Neural progenitor cell (in vitro differentiated cells): ENCODE measurements around the gene BOD1L1. TPM values are rescaled to one million over a fixed set of nuclear protein-coding genes. Genes with fewer than 3 reads are reported as not detected.

Experiments used
- DNase-seq: peaks from one replicate; pipeline ENCODE4 v3.0.0-alpha.2; 2016; ENCODE audit warnings: low spot score
- H2AFZ ChIP-seq: fragments of 200-600 bp; sonication (generic); replicated peaks from 2 replicates; pipeline ENCODE4 v1.6.1; 2016; ENCODE audit warnings: antibody characterized with exemption
- H3F3A ChIP-seq: fragments of 200-600 bp; sonication (generic); 2 replicates; pipeline ENCODE4 v1.6.1; 2016; ENCODE audit warnings: antibody characterized with exemption, low read depth
- H3K27ac ChIP-seq: fragments of 200-600 bp; sonication (generic); 2 replicates; pipeline ENCODE4 v1.5.1; 2016; ENCODE audit warnings: mild to moderate bottlenecking
- H3K27me3 ChIP-seq: fragments of 200-600 bp; sonication (generic); 2 replicates; pipeline ENCODE4 v1.6.1; 2016; ENCODE audit warnings: mild to moderate bottlenecking, moderate library complexity
- H3K36me3 ChIP-seq: fragments of 200-600 bp; sonication (generic); 2 replicates; pipeline ENCODE4 v1.5.1; 2016
- H3K4me1 ChIP-seq: fragments of 200-600 bp; sonication (generic); 2 replicates; pipeline ENCODE4 v1.6.1; 2016; ENCODE audit warnings: mixed run types
- H3K4me2 ChIP-seq: fragments of 200-600 bp; sonication (generic); 2 replicates; pipeline ENCODE4 v1.6.1; 2016
- H3K4me3 ChIP-seq: fragments of 200-600 bp; sonication (generic); 2 replicates; pipeline ENCODE4 v1.5.1; 2016
- H3K79me2 ChIP-seq: fragments of 200-600 bp; sonication (generic); 2 replicates; pipeline ENCODE4 v1.6.1; 2016; ENCODE audit warnings: low read depth
- H3K9ac ChIP-seq: fragments of 200-600 bp; sonication (generic); 2 replicates; pipeline ENCODE4 v1.6.1; 2016
- H3K9me3 ChIP-seq: fragments of 200-600 bp; sonication (generic); 2 replicates; pipeline ENCODE4 v1.5.1; 2016; ENCODE audit warnings: low read depth
- H4K20me1 ChIP-seq: fragments of 200-600 bp; sonication (generic); 2 replicates; pipeline ENCODE4 v1.6.1; 2016; ENCODE audit warnings: low read depth
- H3K27ac Mint-ChIP-seq: 3 replicates; pipeline ENCODE4 v1.8.0; 2021; ENCODE audit warnings: mixed read lengths
- H3K27me3 Mint-ChIP-seq: 2 replicates; pipeline ENCODE4 v1.8.0; 2022; ENCODE audit warnings: low read depth, mild to moderate bottlenecking, inconsistent platforms, moderate library complexity, mixed read lengths; ENCODE audit not compliant: insufficient read depth
- H3K36me3 Mint-ChIP-seq: 3 replicates; pipeline ENCODE4 v1.8.0; 2021; ENCODE audit warnings: mixed read lengths
- H3K4me1 Mint-ChIP-seq: 3 replicates; pipeline ENCODE4 v1.8.0; 2021; ENCODE audit warnings: mixed read lengths
- H3K4me3 Mint-ChIP-seq: 3 replicates; pipeline ENCODE4 v1.8.0; 2021; ENCODE audit warnings: mild to moderate bottlenecking, moderate library complexity, mixed read lengths
- H3K9me3 Mint-ChIP-seq: 3 replicates; pipeline ENCODE4 v1.8.0; 2020; ENCODE audit warnings: mixed read lengths
- CTCF ChIP-seq: fragments of 200-600 bp; sonication (generic); IDR thresholded peaks from 2 replicates; pipeline ENCODE4 v1.5.1; 2017; ENCODE audit warnings: antibody characterized with exemption, mild to moderate bottlenecking
- EZH2 ChIP-seq: fragments of 200-600 bp; sonication (generic); IDR thresholded peaks from 2 replicates; pipeline ENCODE4 v1.6.1; 2017; ENCODE audit warnings: antibody characterized with exemption, mild to moderate bottlenecking, moderate library complexity
- EZH2phosphoT487 ChIP-seq: fragments of 200-600 bp; sonication (generic); IDR thresholded peaks from 2 replicates; pipeline ENCODE4 v1.6.1; 2017; ENCODE audit warnings: antibody characterized with exemption
- total RNA-seq: library from RNA; depleted of rRNA; stranded (reverse); fragments of >200 nt; gene quantifications from 2 replicates; pipeline ENCODE4 v1.2.3, GENCODE V29; 2015; ENCODE audit warnings: low replicate concordance

The BOD1L1 gene
- total RNA-seq, 1 donor from 2014 or later = 32.5 TPM

GRCh38 chr4:13533670-13534343 lies 93.7 kb downstream of the BOD1L1 start:
- Mint-ChIP-seq H3K27me3 (peaks cover 81% of the 10 kb centered on the region), H3K36me3 (no peaks in the 10 kb centered on the region), H3K27ac (no peak overlapping the region), H3K4me3 (no peak overlapping the region), H3K9me3 (peaks cover 14% of the 10 kb centered on the region), H3K4me1 (peaks cover 33% of the 10 kb centered on the region)
- peaks cover 100% of the 10 kb centered on the region for H3K27me3 ChIP-seq
- peaks cover 34% of the 10 kb centered on the region for H3K4me1 ChIP-seq
- peaks cover 92% of the 10 kb centered on the region for H4K20me1 ChIP-seq
- DNase-seq = no peak
- no peak overlapping the region for H3K4me2 ChIP-seq
- H2AFZ ChIP-seq = no peak overlapping the region
- H3K4me3 ChIP-seq = no peak overlapping the region
- no peaks in the 10 kb centered on the region for H3K9me3 ChIP-seq
- no peaks in the 10 kb centered on the region for H3K79me2 ChIP-seq
- peaks cover 34% of the 10 kb centered on the region for H3F3A ChIP-seq
- no peak overlapping the region for H3K27ac ChIP-seq
- no peak overlapping the region for H3K9ac ChIP-seq
- TF ChIP-seq EZH2phosphoT487 (peak; percentile 15), EZH2 (no peak), CTCF (no peak)
- no peaks in the 10 kb centered on the region for H3K36me3 ChIP-seq

DNA sequence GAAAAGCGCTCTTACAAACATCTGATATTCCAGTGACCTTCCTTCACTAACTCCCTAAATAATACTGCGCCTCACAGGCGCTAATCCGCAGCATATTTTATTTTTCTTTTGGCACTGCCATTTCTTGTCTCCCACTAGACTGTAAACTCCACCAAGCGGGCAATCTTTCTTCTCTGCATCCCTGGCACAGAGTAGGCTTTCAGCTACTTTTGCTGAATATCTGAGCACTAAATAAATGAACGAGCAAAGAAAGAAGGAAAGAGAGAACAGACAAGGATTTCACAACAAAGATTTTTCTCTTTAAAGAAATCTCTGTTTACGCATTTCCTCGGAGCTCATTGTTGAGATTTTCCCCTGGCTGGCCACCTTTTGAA lies 95.9 kb downstream of the BOD1L1 start:
- Mint-ChIP-seq H3K9me3 (peaks cover 11% of the 10 kb centered on the region), H3K4me1 (peaks cover 33% of the 10 kb centered on the region), H3K4me3 (no peak overlapping the region), H3K36me3 (no peaks in the 10 kb centered on the region), H3K27ac (no peak overlapping the region), H3K27me3 (peaks cover 74% of the 10 kb centered on the region)
- Histone ChIP-seq H4K20me1 (peaks cover 78% of the 10 kb centered on the region), H3K4me3 (peak overlapping the region; percentile 15), H3K9me3 (no peaks in the 10 kb centered on the region), H3K79me2 (no peaks in the 10 kb centered on the region), H3K4me2 (peak overlapping the region; percentile 69), H3K9ac (no peak overlapping the region), H2AFZ (peak overlapping the region; percentile 57), H3K27ac (no peak overlapping the region), H3K36me3 (no peaks in the 10 kb centered on the region), H3F3A (peaks cover 28% of the 10 kb centered on the region), H3K27me3 (peaks cover 100% of the 10 kb centered on the region), H3K4me1 (peaks cover 34% of the 10 kb centered on the region)
- TF ChIP-seq EZH2phosphoT487 = no peak
- no peak for TF ChIP-seq CTCF
- no peak for TF ChIP-seq EZH2
- no peak for DNase-seq

DNA sequence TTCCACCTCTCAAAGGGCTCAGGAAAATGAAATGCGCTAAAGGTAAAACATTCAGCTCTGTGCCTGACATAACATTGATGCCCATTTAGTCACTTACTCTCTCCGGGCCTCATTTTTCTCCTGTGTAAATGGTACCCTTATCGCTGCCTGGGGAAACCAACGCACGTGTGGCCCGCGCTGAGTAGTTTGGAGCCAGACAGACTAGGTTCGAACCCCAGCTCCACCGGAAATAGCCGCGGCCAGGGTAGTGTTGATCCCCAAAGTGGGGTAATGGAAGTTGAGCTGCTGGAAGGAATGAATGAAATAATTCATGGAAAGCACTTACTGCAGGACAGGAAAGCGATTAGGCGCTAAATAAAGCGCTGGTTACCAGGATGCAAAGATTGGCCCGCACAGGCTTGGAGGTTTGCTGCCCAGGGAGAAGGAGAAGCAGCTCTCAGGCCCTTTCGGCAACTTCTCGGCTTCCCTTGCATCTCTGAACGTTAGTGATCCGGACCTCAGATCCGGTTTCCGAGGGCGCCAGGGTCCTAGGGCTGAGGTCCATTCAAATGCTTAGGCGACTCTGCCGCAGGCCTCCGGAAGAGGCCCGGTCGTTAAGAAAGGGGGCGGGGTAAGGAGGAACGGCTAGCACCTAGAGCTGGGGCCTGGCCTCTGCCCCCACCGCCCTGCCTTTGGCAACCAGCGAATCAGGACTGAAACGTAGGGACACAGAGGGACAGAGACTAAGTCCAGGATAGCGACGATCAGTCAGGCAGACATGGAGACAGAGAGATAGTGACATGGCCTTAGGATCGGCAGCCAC lies 96.5 kb downstream of the BOD1L1 start:
- H3K9me3 Mint-ChIP-seq = peaks cover 5% of the 10 kb centered on the region
- H3K36me3 Mint-ChIP-seq = no peaks in the 10 kb centered on the region
- H3K79me2 ChIP-seq = no peaks in the 10 kb centered on the region
- peak overlapping the region; percentile 15 for H3K4me3 ChIP-seq
- no peak overlapping the region for H3K9ac ChIP-seq
- H3K27me3 ChIP-seq = peaks cover 100% of the 10 kb centered on the region
- peaks cover 33% of the 10 kb centered on the region for H3K4me1 Mint-ChIP-seq
- H3K4me2 ChIP-seq = peak overlapping the region; percentile 69
- H3K36me3 ChIP-seq = no peaks in the 10 kb centered on the region
- peak; percentile 69 for DNase-seq
- H3K4me3 Mint-ChIP-seq = peak overlapping the region; percentile 5
- H3K27me3 Mint-ChIP-seq = peaks cover 72% of the 10 kb centered on the region
- H2AFZ ChIP-seq = peak overlapping the region; percentile 57
- no peak overlapping the region for H3K27ac Mint-ChIP-seq
- no peaks in the 10 kb centered on the region for H3K9me3 ChIP-seq
- H3K27ac ChIP-seq = no peak overlapping the region
- peaks cover 28% of the 10 kb centered on the region for H3F3A ChIP-seq
- H4K20me1 ChIP-seq = peaks cover 72% of the 10 kb centered on the region
- peak; percentile 38 for TF ChIP-seq EZH2
- TF ChIP-seq EZH2phosphoT487 = no peak
- TF ChIP-seq CTCF = no peak
- H3K4me1 ChIP-seq = peaks cover 34% of the 10 kb centered on the region
